ENCODE results near the gene UBE2F. TPM values are rescaled to one million over a fixed set of nuclear protein-coding genes. Genes with fewer than 3 reads are reported as not detected.
"Not testable (repeated sequence)": the region's sequence is repeated elsewhere in the genome, so short reads cannot be mapped to it uniquely, and the experiment has no call there.

UBE2F gene
- total RNA-seq, 2 experiments from 2014 or later: 22.1 to 44.1 TPM

- ATAC-seq (no peak), DNase-seq (no peak)
- H3K9me3 Mint-ChIP-seq (ENCODE audit: low read depth): peaks cover 2% of the 10 kb centered on the region
- CTCF ChIA-PET: interaction anchor here (1.0 to 1.5 kb wide), 3 partner anchors 9 to 63 kb away, joined by 4 to 5 read pairs (median 5); no protein-coding TSS in a partner anchor
- no peaks in the 10 kb centered on the region for H3K27me3 Mint-ChIP-seq
- no peak overlapping the region for H3K4me3 Mint-ChIP-seq
- peaks cover 4% of the 10 kb centered on the region for H3K4me1 Mint-ChIP-seq
- peaks cover 2% of the 10 kb centered on the region for H3K36me3 Mint-ChIP-seq
- H3K27ac Mint-ChIP-seq: no peak overlapping the region
Measured at GRCh38 chr2:237932731-237933131, 34.1 kb upstream of the UBE2F start.

GRCh38 chr2:237934186-237934585 is 32.6 kb upstream of the UBE2F start:
- peaks cover 4% of the 10 kb centered on the region for H3K4me1 Mint-ChIP-seq
- CTCF ChIA-PET: interaction anchor here (1.5 kb wide), 1 partner anchor 10 kb away, joined by 5 read pairs; no protein-coding TSS in a partner anchor
- H3K9me3 Mint-ChIP-seq (ENCODE audit: low read depth): no peaks in the 10 kb centered on the region
- H3K36me3 Mint-ChIP-seq: peaks cover 2% of the 10 kb centered on the region
- H3K27me3 Mint-ChIP-seq: no peaks in the 10 kb centered on the region
- no peak overlapping the region for H3K4me3 Mint-ChIP-seq
- ATAC-seq: no peak
- DNase-seq: no peak
- no peak overlapping the region for H3K27ac Mint-ChIP-seq

DNA sequence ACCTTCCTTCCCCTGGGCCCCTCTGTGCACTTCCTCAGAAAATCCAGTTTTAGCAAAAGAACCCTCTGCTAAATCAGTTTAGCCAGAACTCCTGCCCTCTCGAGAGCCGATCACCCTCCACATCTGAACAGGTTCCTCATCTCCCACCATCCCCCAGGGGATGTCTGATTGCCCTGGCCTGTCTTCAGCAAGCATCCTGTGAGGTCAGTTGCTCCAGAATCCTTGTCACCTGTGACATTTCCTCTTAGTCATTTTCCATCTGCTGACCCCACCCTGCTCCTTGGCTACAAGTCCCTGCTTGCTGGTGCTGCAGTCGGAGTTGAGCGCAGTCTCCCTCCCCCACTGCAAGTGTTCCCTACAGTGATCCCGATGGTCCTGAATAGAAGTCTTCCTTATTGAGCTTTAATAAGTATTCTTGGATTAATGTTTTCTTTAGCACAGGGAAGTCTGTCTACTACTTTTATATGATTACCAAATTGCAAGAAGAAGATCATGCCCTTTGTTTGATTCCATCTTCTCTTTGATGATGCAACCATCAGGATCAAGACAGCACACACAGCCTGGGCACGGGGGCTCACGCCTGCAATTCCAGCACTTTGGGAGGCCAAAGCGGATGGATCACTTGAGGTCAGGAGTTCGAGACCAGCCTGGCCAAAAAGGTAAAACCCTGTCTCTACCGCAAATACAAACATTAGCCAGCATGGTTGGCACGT is 30.9 kb upstream of the UBE2F start:
- peaks cover 2% of the 10 kb centered on the region for H3K36me3 Mint-ChIP-seq
- H3K27ac Mint-ChIP-seq: no peak overlapping the region
- DNase-seq (no peak), ATAC-seq (no peak)
- CTCF ChIA-PET: no interaction called here
- peaks cover 14% of the 10 kb centered on the region for H3K4me1 Mint-ChIP-seq
- H3K27me3 Mint-ChIP-seq: no peaks in the 10 kb centered on the region
- H3K4me3 Mint-ChIP-seq: no peak overlapping the region
- no peaks in the 10 kb centered on the region for H3K9me3 Mint-ChIP-seq (ENCODE audit: low read depth)

- Mint-ChIP-seq H3K36me3 (peaks cover 11% of the 10 kb centered on the region), H3K27ac (no peak overlapping the region)
Measured at GRCh38 chr2:237939251-237939650, 27.6 kb upstream of the UBE2F start.

GRCh38 chr2:237940828-237941227 is 26.0 kb upstream of the UBE2F start:
- Mint-ChIP-seq H3K4me1 (peaks cover 35% of the 10 kb centered on the region), H3K27ac (no peak overlapping the region), H3K27me3 (no peaks in the 10 kb centered on the region), H3K4me3 (no peak overlapping the region), H3K9me3 (ENCODE audit: low read depth) (peaks cover 8% of the 10 kb centered on the region), H3K36me3 (peaks cover 19% of the 10 kb centered on the region)
- no peak for ATAC-seq
- CTCF ChIA-PET: interaction anchor here (1.3 to 2.0 kb wide), 3 partner anchors 10 to 26 kb away, joined by 3 to 7 read pairs (median 4); partner anchors contain the start of gene UBE2F
- DNase-seq: no peak

More at GRCh38 chr2:237939251-237939650, 27.6 kb upstream of the UBE2F start:
- no peak for ATAC-seq
- Mint-ChIP-seq H3K4me1 (peaks cover 31% of the 10 kb centered on the region), H3K27me3 (no peaks in the 10 kb centered on the region), H3K9me3 (ENCODE audit: low read depth) (peaks cover under 1% of the 10 kb centered on the region), H3K4me3 (no peak overlapping the region)
- no peak for DNase-seq
- CTCF ChIA-PET: no interaction called here

DNA sequence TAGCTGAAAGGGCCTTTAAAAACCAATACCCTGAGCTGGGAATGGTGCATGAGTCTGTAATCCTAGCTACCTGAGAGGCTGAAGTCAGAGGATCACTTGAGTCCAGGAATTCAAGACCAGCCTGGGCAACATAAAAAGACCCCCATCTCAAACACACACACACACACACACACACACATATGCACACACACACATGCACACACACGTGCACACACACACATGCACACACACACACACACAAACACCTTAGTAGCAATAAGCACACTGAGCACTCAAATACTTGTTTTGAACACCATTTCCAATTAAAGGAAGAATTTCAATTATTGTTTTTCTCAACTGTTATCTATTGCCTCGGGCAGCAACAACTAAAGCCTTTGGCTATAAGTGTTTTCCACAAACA is 25.6 kb upstream of the UBE2F start:
- no peak for ATAC-seq
- no peak overlapping the region for H3K27ac Mint-ChIP-seq

GRCh38 chr2:237942513-237942899 is 24.3 kb upstream of the UBE2F start:
- no peak overlapping the region for H3K4me3 Mint-ChIP-seq

More for the DNA sequence above, 25.6 kb upstream of the UBE2F start:
- peaks cover 38% of the 10 kb centered on the region for H3K4me1 Mint-ChIP-seq
- peaks cover 9% of the 10 kb centered on the region for H3K9me3 Mint-ChIP-seq (ENCODE audit: low read depth)
- no peak overlapping the region for H3K4me3 Mint-ChIP-seq
- CTCF ChIA-PET: interaction anchor here (1.3 to 2.0 kb wide), 3 partner anchors 10 to 25 kb away, joined by 3 to 7 read pairs (median 4); partner anchors contain the start of gene UBE2F
- H3K36me3 Mint-ChIP-seq: peaks cover 21% of the 10 kb centered on the region
- no peak for DNase-seq
- H3K27me3 Mint-ChIP-seq: no peaks in the 10 kb centered on the region

DNA sequence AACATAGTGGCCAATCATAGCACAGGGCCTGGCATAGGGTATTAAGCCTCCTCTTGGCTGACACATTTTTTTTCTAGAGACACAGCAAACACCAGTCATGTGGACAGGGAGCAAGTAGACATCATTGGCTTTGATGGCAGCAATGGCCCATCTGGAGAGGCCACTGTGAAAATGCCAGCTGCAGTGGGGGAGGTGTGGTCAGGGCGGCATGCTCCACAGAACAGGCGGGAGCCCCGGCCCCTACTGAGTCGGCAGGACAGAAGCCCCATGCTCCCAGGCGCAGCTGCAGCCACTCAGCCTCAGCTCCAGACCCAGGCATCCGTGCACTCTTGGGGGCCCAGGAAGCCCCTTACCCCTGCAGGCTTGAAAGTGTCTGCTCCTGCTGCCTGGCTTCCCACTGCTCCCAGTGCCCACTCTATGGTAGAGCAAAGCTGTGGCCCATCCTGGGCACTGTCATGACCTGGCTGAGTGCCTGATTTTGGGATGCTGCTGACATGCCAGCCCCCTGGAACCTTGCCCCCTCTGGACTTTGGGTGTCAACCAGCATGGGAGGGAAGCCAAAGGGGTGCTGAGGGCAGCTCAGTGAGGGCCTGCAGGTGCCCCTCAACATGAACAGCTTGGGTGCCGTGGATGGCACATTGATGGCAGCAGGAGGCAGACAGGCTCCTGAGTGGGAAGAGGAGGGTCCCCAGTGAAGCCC is 23.3 kb upstream of the UBE2F start:
- peak overlapping the region; percentile 44 for H3K27ac Mint-ChIP-seq

More at GRCh38 chr2:237942513-237942899, 24.3 kb upstream of the UBE2F start:
- H3K27ac Mint-ChIP-seq: peak overlapping the region; percentile 79
- CTCF ChIA-PET: interaction anchor here (1.3 to 1.9 kb wide), 3 partner anchors 10 to 19 kb away, joined by 3 to 7 read pairs (median 4); no protein-coding TSS in a partner anchor
- H3K36me3 Mint-ChIP-seq: peaks cover 21% of the 10 kb centered on the region
- ATAC-seq (no peak), DNase-seq (no peak)
- H3K4me1 Mint-ChIP-seq: peaks cover 43% of the 10 kb centered on the region
- H3K27me3 Mint-ChIP-seq: no peaks in the 10 kb centered on the region
- peaks cover 13% of the 10 kb centered on the region for H3K9me3 Mint-ChIP-seq (ENCODE audit: low read depth)

GRCh38 chr2:237944302-237944701 is 22.5 kb upstream of the UBE2F start:
- Mint-ChIP-seq H3K36me3 (peaks cover 21% of the 10 kb centered on the region), H3K4me1 (peaks cover 43% of the 10 kb centered on the region)

More for the DNA sequence above, 23.3 kb upstream of the UBE2F start:
- Mint-ChIP-seq H3K9me3 (ENCODE audit: low read depth) (peaks cover 13% of the 10 kb centered on the region), H3K36me3 (peaks cover 21% of the 10 kb centered on the region), H3K4me3 (no peak overlapping the region), H3K27me3 (no peaks in the 10 kb centered on the region), H3K4me1 (peaks cover 43% of the 10 kb centered on the region)
- ATAC-seq (no peak), DNase-seq (no peak)
- CTCF ChIA-PET: interaction anchor here (1.4 to 1.9 kb wide), 3 partner anchors 9 to 20 kb away, joined by 3 to 7 read pairs (median 3); no protein-coding TSS in a partner anchor

GRCh38 chr2:237946423-237946822 is 20.4 kb upstream of the UBE2F start:
- no peak overlapping the region for H3K4me3 Mint-ChIP-seq
- DNase-seq (no peak), ATAC-seq (no peak)
- peaks cover 13% of the 10 kb centered on the region for H3K9me3 Mint-ChIP-seq (ENCODE audit: low read depth)
- H3K27ac Mint-ChIP-seq: no peak overlapping the region
- H3K36me3 Mint-ChIP-seq: peaks cover 19% of the 10 kb centered on the region
- CTCF ChIA-PET: no interaction called here
- peaks cover 31% of the 10 kb centered on the region for H3K4me1 Mint-ChIP-seq
- H3K27me3 Mint-ChIP-seq: peaks cover 3% of the 10 kb centered on the region

More at GRCh38 chr2:237944302-237944701, 22.5 kb upstream of the UBE2F start:
- ATAC-seq (no peak), DNase-seq (no peak)
- H3K4me3 Mint-ChIP-seq: no peak overlapping the region
- CTCF ChIA-PET: interaction anchor here (1.3 to 1.4 kb wide), 2 partner anchors 10 to 21 kb away, joined by 3 read pairs; no protein-coding TSS in a partner anchor
- H3K27me3 Mint-ChIP-seq: no peaks in the 10 kb centered on the region
- H3K27ac Mint-ChIP-seq: no peak overlapping the region
- peaks cover 13% of the 10 kb centered on the region for H3K9me3 Mint-ChIP-seq (ENCODE audit: low read depth)

- not testable (repeated sequence) for H3K36me3 Mint-ChIP-seq
Measured at GRCh38 chr2:237951354-237951753, 15.5 kb upstream of the UBE2F start.

GRCh38 chr2:237951878-237952277 is 14.9 kb upstream of the UBE2F start:
- Mint-ChIP-seq H3K36me3 (no peaks in the 10 kb centered on the region), H3K4me1 (peaks cover under 1% of the 10 kb centered on the region), H3K4me3 (no peak overlapping the region), H3K27ac (no peak overlapping the region), H3K9me3 (ENCODE audit: low read depth) (no peaks in the 10 kb centered on the region), H3K27me3 (peaks cover 18% of the 10 kb centered on the region)
- DNase-seq: no peak
- ATAC-seq: no peak
- CTCF ChIA-PET: interaction anchor here (0.6 to 0.9 kb wide), 2 partner anchors 9 to 68 kb away, joined by 3 read pairs; no protein-coding TSS in a partner anchor

More at GRCh38 chr2:237951354-237951753, 15.5 kb upstream of the UBE2F start:
- peaks cover 15% of the 10 kb centered on the region for H3K27me3 Mint-ChIP-seq
- DNase-seq; ATAC-seq; H3K4me1 Mint-ChIP-seq; H3K9me3 Mint-ChIP-seq (ENCODE audit: low read depth); H3K4me3 Mint-ChIP-seq; H3K27ac Mint-ChIP-seq: not testable (repeated sequence)
- CTCF ChIA-PET: interaction anchor here (0.6 kb wide), 1 partner anchor 68 kb away, joined by 3 read pairs; no protein-coding TSS in a partner anchor

- H3K4me1 Mint-ChIP-seq: no peaks in the 10 kb centered on the region
- no peaks in the 10 kb centered on the region for H3K9me3 Mint-ChIP-seq (ENCODE audit: low read depth)
- H3K27ac Mint-ChIP-seq: no peak overlapping the region
- CTCF ChIA-PET: no interaction called here
- no peak for DNase-seq
- H3K27me3 Mint-ChIP-seq: peaks cover 25% of the 10 kb centered on the region
- no peak overlapping the region for H3K4me3 Mint-ChIP-seq
- no peaks in the 10 kb centered on the region for H3K36me3 Mint-ChIP-seq
- ATAC-seq: no peak
Measured at GRCh38 chr2:237952851-237953250, 14.0 kb upstream of the UBE2F start.
